HUES48 (cell line): Measurements from ENCODE around the gene FBN1.

Source experiments
- H3K27ac ChIP-seq: one replicate; pipeline ENCODE4 v1.7.0; 2013; ENCODE audit warnings: low read depth, low read length, inconsistent platforms
- H3K27me3 ChIP-seq: 2 replicates; pipeline ENCODE4 v1.6.1; 2013; ENCODE audit warnings: mild to moderate bottlenecking, low read length; ENCODE audit not compliant: control insufficient read depth, insufficient read depth
- H3K36me3 ChIP-seq: 2 replicates; pipeline ENCODE4 v1.6.1; 2013; ENCODE audit warnings: low read length; ENCODE audit not compliant: control insufficient read depth, insufficient read depth
- H3K4me1 ChIP-seq: 2 replicates; pipeline ENCODE4 v1.6.1; 2013; ENCODE audit warnings: mild to moderate bottlenecking, low read length; ENCODE audit not compliant: control insufficient read depth, insufficient read depth
- H3K4me3 ChIP-seq: 2 replicates; pipeline ENCODE4 v1.5.1; 2013; ENCODE audit warnings: mild to moderate bottlenecking, low read depth, low read length
- H3K9ac ChIP-seq: 2 replicates; pipeline ENCODE4 v1.6.1; 2013; ENCODE audit warnings: mild to moderate bottlenecking, low read depth, low read length, moderate library complexity
- H3K9me3 ChIP-seq: 2 replicates; pipeline ENCODE4 v1.6.1; 2013; ENCODE audit warnings: low read length; ENCODE audit not compliant: control insufficient read depth, insufficient read depth

The FBN1 gene

DNA sequence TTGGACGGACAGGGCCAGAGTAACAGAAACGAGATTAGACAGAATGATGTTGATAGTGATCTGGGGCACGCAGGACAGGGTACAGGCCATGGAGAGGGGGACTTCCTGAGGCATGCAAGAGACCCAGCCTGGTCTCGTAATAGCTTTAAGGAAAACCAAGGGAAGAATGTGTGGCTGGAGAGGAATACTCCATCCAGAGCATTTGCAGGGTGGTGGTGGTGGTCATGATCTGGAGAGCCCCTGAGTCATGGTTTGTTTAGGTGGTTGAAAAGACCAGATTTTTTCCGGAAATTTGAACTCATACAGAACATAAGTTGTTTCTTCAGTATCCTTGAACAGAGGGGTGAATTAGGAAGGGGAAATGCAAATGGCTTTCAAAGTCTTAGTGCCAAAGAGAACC, 175.8 kb downstream of the FBN1 start:
- H3K27me3 ChIP-seq: no peaks in the 10 kb centered on the region
- H3K9ac ChIP-seq: no peak overlapping the region
- no peak overlapping the region for H3K4me3 ChIP-seq
- H3K4me1 ChIP-seq: peaks cover 5% of the 10 kb centered on the region; the same call in 1 of the 2 replicates
- no peak overlapping the region for H3K27ac ChIP-seq
- no peaks in the 10 kb centered on the region for H3K36me3 ChIP-seq
- no peaks in the 10 kb centered on the region for H3K9me3 ChIP-seq

DNA sequence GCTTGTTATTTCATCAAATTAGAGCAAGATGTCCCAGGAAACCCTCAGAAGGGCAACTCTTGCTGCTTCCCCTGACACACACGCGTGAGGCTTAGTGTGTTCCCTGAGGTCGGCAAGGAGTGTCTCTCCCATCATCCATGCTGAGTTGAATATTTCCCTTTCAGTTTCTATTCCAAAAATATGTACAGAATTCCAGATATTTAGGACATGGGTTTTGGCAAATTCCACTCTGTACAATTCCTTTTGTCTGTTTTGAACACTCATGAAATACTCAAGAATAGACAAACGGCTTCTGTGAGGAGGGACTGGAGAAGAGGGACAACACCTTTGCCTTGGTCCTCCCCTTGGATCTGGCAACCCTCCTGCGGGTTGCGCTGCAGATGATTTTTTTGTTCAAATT, 176.2 kb downstream of the FBN1 start:
- Histone ChIP-seq H3K27me3 (no peaks in the 10 kb centered on the region), H3K4me1 (peaks cover 5% of the 10 kb centered on the region; the same call in 1 of the 2 replicates), H3K27ac (no peak overlapping the region), H3K4me3 (no peak overlapping the region), H3K9me3 (no peaks in the 10 kb centered on the region), H3K36me3 (no peaks in the 10 kb centered on the region), H3K9ac (no peak overlapping the region)

DNA sequence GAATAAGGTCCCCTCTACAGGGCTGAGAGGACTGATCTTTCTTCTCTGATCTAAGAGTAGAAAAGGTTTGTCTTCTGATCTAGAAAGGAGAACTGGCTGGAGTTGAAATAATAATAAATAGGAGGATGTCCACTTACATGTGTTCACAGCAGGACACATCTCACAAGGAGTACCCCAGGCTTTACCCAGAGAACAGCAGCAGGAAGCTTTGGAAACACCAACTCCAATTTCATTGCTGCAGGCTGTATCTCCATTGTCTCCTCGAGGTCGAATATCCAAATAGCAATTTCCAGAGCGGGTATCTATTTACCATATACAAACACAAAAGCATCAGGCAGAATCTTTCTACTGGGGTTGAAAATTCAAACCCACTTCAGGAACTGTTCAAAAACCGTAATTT, 177.7 kb downstream of the FBN1 start:
- Histone ChIP-seq H3K4me1 (peaks cover 4% of the 10 kb centered on the region; the same call in 1 of the 2 replicates), H3K36me3 (no peaks in the 10 kb centered on the region), H3K9ac (no peak overlapping the region), H3K9me3 (no peaks in the 10 kb centered on the region), H3K4me3 (no peak overlapping the region), H3K27me3 (no peaks in the 10 kb centered on the region), H3K27ac (no peak overlapping the region)

DNA sequence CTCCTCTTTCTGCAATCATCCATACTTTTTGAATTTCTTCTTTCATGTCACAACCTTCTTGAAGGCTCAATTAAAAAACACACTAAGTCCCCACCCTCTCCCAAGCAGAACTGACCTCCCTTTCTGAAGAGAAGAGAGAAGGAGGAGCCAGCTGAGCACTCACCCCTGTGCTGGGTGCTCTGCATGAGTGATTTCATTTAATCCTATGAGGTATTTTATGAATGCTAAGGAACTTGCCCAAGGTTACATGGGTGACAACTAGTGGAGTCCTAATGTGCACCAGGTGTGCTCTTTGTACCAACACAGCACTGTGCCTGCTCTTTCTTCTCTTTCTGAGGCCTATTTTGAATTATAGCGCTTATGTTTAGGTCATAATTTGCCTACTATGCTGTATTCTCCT, 178.7 kb downstream of the FBN1 start:
- no peaks in the 10 kb centered on the region for H3K9me3 ChIP-seq
- H3K9ac ChIP-seq: no peak overlapping the region
- H3K36me3 ChIP-seq: no peaks in the 10 kb centered on the region
- H3K4me1 ChIP-seq: no peaks in the 10 kb centered on the region
- H3K27ac ChIP-seq: no peak overlapping the region
- H3K27me3 ChIP-seq: no peaks in the 10 kb centered on the region
- H3K4me3 ChIP-seq: no peak overlapping the region

DNA sequence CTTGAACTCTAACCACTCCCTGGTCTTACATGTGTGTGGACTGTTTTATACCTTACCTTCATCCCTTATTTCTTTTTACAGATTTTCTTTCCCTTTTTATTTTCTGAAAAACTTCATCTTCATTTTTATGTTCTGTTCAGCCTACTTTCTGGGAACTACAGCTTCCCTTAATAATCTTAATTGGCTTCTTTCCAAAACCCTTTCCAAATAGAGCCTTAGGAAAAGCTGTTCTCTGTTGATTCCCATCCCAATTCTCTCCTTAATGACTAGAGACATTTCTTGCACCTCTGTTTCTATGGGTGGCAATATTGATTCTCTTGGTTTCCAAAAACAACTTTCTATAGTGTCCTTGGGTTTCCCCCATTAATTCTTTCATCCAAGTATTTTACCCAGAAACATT, 179.4 kb downstream of the FBN1 start:
- H3K4me3 ChIP-seq: no peak overlapping the region
- no peak overlapping the region for H3K27ac ChIP-seq
- H3K9me3 ChIP-seq: no peaks in the 10 kb centered on the region
- no peak overlapping the region for H3K9ac ChIP-seq
- no peaks in the 10 kb centered on the region for H3K36me3 ChIP-seq
- H3K4me1 ChIP-seq: no peaks in the 10 kb centered on the region
- H3K27me3 ChIP-seq: no peaks in the 10 kb centered on the region

DNA sequence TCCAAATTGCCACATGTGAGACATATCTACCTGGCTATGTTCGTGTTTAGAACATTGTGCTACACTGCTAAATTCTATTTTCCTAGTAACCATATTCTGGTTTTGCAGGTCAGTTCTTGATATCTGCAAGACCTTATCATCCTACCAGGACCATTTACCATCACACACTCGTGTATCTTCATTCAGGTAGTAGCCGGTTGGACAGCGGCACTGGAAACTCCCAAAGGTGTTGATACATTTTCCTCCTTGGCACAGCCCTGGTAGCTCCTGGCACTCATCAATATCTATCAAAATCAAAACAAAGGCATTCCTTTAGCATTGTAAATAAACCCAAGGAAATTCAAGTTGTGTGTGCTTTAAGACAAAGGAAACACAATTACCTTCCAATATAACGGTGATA, 180.1 kb downstream of the FBN1 start:
- H3K9ac ChIP-seq: no peak overlapping the region
- no peak overlapping the region for H3K27ac ChIP-seq
- H3K27me3 ChIP-seq: no peaks in the 10 kb centered on the region
- no peaks in the 10 kb centered on the region for H3K9me3 ChIP-seq
- no peak overlapping the region for H3K4me3 ChIP-seq
- no peaks in the 10 kb centered on the region for H3K36me3 ChIP-seq
- H3K4me1 ChIP-seq: no peaks in the 10 kb centered on the region

- H3K27me3 ChIP-seq: no peaks in the 10 kb centered on the region
- H3K9ac ChIP-seq: no peak overlapping the region
- H3K4me1 ChIP-seq: no peaks in the 10 kb centered on the region
- no peaks in the 10 kb centered on the region for H3K9me3 ChIP-seq
- H3K4me3 ChIP-seq: no peak overlapping the region
- no peak overlapping the region for H3K27ac ChIP-seq
- no peaks in the 10 kb centered on the region for H3K36me3 ChIP-seq
Observed at GRCh38 chr15:48463366-48463880, 182.1 kb downstream of the FBN1 start.

- Histone ChIP-seq H3K4me1 (no peaks in the 10 kb centered on the region), H3K27ac (no peak overlapping the region), H3K36me3 (no peaks in the 10 kb centered on the region), H3K4me3 (no peak overlapping the region), H3K9ac (no peak overlapping the region), H3K27me3 (no peaks in the 10 kb centered on the region), H3K9me3 (no peaks in the 10 kb centered on the region)
Observed at GRCh38 chr15:48462688-48463087, 182.8 kb downstream of the FBN1 start.

DNA sequence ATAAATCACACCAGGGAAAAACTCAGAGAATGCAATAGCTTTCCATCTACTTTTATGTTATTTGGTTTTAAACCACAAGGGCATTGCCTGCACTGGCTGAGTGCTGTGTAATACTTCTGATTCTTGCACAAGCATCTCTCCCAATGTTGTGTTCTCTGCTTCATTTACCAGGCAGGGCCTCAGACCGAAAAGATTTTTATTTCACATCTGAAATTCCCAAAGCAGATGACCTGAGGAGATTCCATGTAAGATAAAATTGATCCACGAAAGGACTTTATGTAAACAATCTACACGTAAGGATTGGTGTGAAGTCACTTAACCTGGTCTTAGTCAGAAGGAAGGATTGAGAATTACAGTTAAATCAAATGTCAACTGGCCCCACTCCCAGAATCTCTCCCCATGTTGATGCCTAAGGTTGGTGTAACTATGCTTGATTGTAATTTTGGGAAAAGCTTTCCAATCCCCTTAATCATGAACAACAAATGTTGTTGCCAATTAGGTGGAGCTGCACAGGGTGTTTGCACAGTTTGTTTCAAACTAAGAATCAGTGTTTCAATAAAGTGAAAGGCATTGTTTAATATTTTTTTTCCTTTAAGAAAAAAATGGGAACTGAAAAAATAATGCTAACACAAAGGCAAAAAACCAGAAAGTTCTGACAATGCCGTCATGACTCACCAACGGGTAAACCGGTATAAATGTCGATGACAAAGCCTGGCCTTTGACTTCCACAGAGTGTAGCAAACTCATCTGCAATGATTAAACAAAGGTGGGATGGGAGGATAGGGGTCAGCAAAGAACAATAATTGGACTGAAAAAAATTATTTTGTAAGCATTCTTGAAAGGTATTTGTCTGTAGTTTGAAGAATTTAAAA, 185.7 kb downstream of the FBN1 start:
- H3K4me3 ChIP-seq: no peak overlapping the region
- H3K9ac ChIP-seq: no peak overlapping the region
- no peaks in the 10 kb centered on the region for H3K4me1 ChIP-seq
- no peaks in the 10 kb centered on the region for H3K36me3 ChIP-seq
- H3K9me3 ChIP-seq: no peaks in the 10 kb centered on the region
- no peak overlapping the region for H3K27ac ChIP-seq
- no peaks in the 10 kb centered on the region for H3K27me3 ChIP-seq

DNA sequence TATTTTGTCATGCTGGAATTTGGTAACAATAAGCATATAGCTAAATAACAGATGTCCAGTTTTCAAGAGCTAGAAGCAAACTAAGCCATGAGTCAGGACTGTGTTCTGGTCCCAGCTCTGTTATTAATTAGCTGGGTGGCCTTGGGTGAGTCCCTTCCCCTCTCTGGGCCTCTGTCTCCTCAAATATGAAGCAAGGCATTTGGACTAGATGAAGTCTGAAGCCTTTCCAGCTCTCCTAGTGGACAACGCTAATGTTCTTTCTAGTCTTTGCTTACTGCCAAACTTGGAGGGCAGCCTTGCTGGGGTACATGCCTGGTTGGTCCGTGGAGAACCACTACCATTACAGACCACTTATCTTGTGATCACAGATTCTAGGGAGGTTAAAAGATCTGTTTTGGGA, 186.6 kb downstream of the FBN1 start:
- H3K27me3 ChIP-seq: no peaks in the 10 kb centered on the region
- no peak overlapping the region for H3K4me3 ChIP-seq
- no peaks in the 10 kb centered on the region for H3K9me3 ChIP-seq
- H3K27ac ChIP-seq: no peak overlapping the region
- no peaks in the 10 kb centered on the region for H3K4me1 ChIP-seq
- H3K9ac ChIP-seq: no peak overlapping the region
- H3K36me3 ChIP-seq: no peaks in the 10 kb centered on the region

GRCh38 chr15:48456134-48456533, 189.4 kb downstream of the FBN1 start:
- Histone ChIP-seq H3K27ac (no peak overlapping the region), H3K9ac (no peak overlapping the region), H3K4me1 (no peaks in the 10 kb centered on the region), H3K36me3 (no peaks in the 10 kb centered on the region), H3K27me3 (no peaks in the 10 kb centered on the region), H3K9me3 (no peaks in the 10 kb centered on the region), H3K4me3 (no peak overlapping the region)
